ENCODE measurements around the gene OTOS.

The OTOS gene

GRCh38 chr2:240112914-240113690 is 27.4 kb downstream of the OTOS start:
- DNase-seq (ENCODE audit: low read depth): no peak

- no peak for DNase-seq (ENCODE audit: low read depth)
These were observed 29.2 kb downstream of the OTOS start for GRCh38 chr2:240111253-240111652.

GRCh38 chr2:240109386-240109785 is 31.1 kb downstream of the OTOS start:
- DNase-seq (ENCODE audit: low read depth): no peak

GRCh38 chr2:240107477-240107796 is 33.0 kb downstream of the OTOS start:
- no peak for DNase-seq (ENCODE audit: low read depth)

- no peak for DNase-seq (ENCODE audit: low read depth)
These were observed 33.5 kb downstream of the OTOS start for GRCh38 chr2:240106765-240107476.

GRCh38 chr2:240105982-240106381 is 34.5 kb downstream of the OTOS start:
- DNase-seq (ENCODE audit: low read depth): no peak

GRCh38 chr2:240103136-240103535 is 37.3 kb downstream of the OTOS start:
- no peak for DNase-seq (ENCODE audit: low read depth)

- no peak for DNase-seq (ENCODE audit: low read depth)
These were observed 42.1 kb downstream of the OTOS start for GRCh38 chr2:240098349-240098748.

- no peak for DNase-seq (ENCODE audit: low read depth)
These were observed 44.6 kb downstream of the OTOS start for GRCh38 chr2:240095556-240096523.

- DNase-seq (ENCODE audit: low read depth): no peak
These were observed 51.2 kb downstream of the OTOS start for GRCh38 chr2:240089306-240089705.
